ENCODE data around the gene DDHD1.
"Not testable (repeated sequence)": the region's sequence is repeated elsewhere in the genome, so short reads cannot be mapped to it uniquely, and the experiment has no call there.

The DDHD1 gene
- total RNA-seq = 108 to 184 reads per million in 2 experiments

DNA sequence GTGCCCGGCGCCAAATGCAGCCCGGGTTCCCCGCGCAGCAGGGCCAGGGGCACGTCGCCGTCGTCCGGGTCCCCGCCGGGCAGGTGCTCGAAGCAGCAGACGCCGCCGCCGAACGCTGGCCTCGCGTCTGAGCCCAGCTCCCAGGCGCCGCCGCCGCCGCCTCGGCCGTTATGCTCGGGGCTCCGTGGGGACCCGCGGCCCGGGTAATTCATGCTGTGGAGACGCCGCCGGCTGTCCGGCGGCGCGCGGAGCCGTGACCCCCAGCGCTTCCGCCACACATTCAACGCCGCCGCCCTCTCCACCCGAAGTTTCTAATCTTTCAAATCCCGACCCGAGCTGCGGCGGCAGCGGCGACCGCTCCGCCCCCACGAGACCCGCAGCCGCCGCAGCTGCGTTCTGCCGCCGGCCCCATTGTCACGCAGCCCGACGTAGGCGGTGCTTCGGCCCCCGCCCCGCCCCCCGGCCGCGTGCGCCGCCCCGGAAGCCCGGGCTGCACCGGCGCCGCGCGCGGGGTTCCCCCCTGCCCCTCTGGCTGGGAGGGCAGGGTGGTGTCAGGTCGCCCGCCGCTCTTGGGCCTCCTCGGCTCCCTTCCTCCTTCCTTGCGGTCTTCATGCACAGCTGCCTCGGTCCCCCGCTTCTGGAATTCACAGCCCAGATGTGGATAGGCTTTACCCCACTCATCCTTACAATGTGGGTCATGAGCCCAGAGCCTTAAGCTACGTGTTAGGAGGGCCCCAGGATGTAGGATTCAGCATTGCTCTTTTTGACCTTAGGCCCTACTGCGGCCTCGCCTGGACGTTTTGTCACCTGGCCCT, at the start of gene DDHD1:
Gene DDHD1, minus strand, starts transcription at position 437 of the 815 bp plus-strand sequence. Its CDS starts 225 bp downstream, at position 212.
- DNase-seq (ENCODE audit: low read depth) = peak; percentile 74

DNA sequence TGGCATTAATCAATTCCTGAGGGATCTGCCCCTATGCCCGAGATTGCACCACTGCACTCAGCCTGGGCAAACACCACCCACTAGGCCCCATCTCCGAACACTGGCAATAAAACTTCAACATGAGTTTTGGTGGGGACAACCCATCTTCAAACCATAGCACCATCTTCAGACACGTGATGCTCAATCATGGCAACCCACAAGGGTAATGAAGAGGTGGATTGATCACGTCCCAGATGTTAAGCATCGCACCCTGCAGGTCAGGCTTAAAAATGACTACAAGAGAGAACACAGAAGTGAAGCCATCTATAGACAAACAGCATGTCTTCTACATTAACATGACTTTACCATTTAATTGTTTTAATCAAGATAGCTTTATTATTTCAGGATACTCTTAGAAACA, 42.8 kb upstream of the DDHD1 start:
- no peak for DNase-seq (ENCODE audit: low read depth)

DNA sequence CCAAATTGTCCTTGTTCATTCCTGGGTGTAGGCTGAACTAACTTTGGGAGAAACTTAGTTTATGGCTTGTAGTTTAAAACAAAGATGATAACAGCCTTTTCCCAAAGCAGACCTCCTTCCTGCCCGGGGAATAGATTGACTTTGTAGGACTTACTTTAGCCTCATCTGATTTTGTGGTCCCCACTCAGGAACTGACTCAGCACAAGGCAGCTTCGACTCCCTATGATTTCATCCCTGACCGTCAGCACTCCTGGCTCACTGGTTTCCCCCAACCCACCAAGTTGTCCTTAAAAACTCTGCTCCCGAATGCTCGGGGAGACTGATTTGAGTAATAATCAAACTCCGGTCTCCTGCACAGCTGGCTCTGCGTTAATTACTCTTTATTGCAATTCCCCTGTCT, 40.1 kb upstream of the DDHD1 start:
- DNase-seq (ENCODE audit: low read depth) = no peak

DNA sequence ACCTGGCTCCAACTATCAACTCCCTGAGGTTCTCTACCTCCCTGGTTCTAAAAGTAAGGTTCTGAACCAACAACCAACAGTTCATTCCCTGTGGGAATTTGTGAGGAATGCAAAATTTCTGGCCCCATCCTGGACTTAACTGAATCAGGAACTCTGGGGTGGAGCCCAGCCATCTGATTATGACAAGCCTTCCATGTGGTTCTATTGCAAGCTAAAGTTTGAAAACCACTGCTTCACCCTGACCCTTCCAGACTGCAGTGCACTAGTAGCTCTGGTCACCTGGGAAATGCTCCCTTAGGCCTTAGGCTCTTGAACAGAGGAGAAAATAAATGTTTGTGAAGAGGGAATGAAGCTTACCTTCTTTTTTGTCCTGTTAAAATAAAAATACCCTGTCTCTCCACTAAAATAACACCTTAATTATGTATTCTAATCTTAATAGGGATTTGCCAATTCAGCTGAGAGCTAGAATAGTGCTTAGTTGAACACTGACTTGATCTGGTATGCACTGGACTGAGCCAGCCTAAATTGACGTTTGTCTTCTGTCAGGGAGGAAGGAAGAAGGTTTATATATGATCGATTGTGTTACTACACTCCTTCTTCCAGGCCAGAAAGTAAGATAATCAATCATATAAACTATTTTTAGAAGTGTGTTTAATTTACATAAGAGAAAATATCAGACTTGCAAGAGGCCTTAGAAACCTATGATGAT, 39.1 kb upstream of the DDHD1 start:
- no peak for DNase-seq (ENCODE audit: low read depth)

DNA sequence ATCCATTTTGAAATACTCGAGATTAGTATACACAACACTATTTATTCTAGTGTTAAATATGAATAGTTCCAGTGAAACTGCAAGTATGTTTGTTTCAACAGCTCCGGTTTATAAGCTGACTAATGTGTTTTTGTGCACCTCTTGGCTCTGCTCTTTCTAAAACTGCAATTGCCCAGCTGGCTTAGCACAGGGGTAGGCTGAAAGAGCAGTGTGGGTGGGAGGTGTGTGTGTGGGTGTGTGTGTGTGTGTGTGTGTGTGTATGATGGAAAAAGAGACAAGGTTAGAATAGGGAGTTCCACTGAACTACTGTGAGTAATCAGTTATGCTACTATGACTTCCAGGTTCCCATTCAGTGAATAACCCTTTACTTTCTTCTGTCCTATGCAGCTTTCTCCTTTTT, 37.8 kb upstream of the DDHD1 start:
- DNase-seq (ENCODE audit: low read depth) = no peak

DNA sequence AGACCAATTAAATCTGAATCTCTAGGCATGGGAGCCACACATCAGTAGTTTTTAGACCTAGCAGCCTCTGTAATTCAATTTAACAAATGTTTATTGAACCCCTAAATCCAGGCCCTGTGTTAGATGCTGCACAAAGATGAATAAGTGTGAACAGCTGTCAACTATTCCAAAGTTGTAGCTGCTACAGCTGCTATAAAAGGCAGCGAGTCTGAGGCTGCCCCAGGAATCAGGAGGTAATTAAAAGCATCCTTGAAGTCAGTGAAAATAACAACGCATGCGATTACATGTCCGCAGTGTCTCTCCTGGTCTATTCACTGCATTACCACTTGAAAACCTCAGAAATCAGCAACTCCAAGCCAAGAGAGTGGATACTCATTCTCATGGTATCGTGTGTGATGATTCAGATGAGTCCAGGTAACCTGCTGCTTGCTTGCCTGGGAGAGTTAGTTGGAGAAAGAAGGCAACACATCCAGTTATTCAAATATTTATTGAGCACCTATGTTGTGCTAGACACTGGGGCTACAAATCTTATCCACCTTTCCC, 34.9 kb upstream of the DDHD1 start:
- no peak for DNase-seq (ENCODE audit: low read depth)

DNA sequence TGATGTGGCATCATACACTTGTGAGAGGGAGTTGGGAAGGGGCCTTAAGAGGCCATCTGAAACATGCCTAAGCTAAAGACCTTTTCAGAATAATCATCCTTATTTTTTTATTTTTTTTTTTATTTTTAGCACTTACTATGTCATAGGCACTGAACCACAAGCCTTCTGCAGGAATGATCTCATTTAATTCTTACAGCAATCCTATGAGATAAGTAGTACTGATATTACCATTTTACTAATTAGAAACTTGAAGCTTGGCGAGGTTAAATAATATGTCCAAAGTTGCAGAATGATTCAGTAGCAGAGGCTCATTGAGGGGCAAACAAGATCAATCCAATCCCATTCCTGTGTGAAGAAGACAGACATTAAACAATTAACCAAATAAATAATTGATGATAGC, 33.4 kb upstream of the DDHD1 start:
- DNase-seq (ENCODE audit: low read depth) = no peak

DNA sequence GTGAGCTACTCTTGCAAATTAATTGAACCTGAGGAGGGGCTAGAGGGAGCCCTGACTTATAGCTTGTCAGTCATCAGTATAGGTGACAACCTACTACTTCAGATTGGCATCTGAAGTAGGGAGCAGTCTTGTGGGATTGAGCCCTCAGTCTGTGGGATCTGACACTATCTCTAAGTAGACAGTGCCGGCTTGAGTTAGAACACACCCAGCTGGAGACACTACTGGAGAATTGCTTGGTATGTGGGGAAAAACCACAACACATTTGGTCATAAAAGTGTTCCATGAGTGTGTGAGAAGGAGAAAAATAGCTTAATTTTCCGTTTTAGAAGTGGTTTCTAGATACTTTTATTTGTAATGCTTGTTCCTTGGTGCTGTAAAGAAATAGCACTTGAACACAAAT, 30.5 kb upstream of the DDHD1 start:
- DNase-seq (ENCODE audit: low read depth) = no peak

DNA sequence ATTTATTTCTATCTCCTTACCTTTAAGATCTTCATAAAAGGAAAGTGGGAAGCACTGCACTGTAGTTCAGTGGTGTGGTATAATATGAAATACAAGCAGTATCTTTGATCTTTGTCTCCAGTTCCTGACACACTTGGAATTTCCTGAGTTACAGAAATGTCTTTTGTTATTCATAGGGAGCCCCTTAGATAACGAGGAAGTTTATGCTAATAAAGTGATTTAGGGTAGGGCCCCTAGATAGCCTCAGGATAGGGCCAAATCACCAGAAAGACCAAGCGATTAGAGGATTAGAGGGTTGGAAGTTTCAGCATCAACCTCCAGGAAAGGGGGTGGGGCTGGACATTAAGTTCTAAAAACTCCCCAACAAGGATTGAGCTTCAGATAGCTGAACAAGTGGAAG, 29.9 kb upstream of the DDHD1 start:
- DNase-seq (ENCODE audit: low read depth) = no peak

DNA sequence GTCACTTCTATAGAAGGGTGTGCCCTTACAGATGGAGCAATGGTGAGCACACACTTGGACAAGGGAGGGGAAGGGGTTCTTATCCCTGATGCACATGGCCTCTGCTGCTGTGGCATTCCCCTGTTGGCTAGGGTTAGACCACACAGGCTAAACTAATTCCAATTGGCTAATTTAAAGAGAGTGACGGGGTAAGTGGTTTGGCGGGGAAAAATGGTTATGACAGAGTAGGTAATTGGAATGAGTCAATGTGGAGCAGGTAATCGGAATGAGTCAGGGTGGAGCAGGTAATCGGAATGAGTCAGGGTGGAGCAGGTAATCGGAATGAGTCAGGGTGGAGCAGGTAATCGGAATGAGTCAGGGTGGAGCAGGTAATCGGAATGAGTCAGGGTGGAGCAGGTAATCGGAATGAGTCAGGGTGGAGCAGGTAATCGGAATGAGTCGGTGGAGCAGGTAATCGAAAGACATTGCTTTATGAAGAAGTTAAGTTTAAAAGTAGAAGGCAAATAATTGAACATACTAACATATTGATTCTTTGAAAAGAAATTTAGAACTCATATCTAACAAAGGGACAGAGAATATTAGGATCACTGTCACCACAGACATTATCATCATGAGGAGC, 28.4 kb upstream of the DDHD1 start:
- DNase-seq (ENCODE audit: low read depth) = not testable (repeated sequence)

DNA sequence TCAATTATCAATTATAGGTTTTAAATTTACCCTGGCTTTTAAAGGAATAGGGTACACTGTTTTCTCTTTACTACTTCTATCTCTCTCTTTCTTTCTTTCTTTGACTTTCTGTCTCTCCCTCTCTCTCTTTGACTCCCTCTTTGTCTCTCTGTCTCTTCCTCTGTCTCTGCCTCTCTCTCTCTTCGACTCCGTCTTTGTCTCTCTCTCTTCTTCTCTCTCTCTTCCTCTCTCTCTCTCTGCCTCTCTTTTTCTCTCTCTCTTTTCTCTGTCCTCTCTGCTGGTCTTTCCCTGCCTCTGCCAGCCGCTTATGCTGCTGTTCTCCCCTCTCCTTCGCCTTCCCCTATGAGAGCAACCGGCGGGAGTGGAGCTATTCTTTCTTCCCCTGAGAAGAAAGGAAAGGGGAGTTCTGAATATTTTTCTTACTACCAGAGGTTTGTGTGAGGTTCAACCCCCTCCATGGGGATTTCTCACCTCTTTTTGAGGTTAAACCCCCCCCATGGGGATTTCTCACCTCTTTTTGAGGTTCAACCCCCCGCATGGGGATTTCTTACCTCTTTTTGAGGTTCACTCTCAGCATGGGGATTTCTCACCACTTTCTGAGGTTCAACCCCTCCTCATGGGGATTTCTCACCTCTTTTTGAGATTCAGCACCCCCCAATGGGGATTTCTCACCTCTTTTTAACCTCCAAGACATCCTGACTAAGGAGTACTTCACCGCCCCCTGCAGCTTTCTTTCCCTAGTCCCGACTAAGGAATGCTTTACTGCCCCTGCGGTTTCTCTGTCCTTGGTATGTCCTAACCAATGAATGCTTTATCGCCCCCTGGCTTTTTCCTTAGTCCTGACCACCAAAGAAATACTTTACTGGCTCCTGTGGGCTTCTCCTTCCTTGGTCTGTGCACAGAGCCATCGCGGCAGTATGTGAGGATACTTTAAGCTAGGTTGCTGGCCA, 27.4 kb upstream of the DDHD1 start:
- peak; percentile 7 for DNase-seq (ENCODE audit: low read depth)

DNA sequence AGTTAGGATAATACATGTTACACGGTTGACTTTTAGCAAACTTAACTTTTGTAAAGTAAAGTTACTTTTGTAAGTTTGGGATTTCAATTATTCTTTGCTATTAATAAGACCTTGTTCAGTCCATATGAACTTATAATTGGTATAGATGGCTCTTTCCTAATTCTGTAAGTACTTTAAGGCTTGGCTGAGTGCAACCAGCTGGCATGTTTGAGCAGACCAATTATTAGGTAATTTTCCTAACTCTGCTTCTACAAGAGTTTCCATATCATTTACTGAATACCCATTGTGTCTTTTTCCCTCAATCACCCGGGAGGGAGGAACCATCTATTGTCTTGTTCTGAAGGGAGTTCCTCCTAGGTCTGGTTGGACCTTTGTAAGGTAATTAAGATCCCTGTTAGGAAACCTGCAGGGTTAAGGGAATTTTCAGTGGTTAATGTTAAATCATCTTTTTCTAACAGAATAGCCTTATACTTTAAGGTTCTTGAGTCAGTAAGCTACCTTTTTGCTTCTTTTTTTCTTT, 26.4 kb upstream of the DDHD1 start:
- DNase-seq (ENCODE audit: low read depth) = not testable (repeated sequence)

DNA sequence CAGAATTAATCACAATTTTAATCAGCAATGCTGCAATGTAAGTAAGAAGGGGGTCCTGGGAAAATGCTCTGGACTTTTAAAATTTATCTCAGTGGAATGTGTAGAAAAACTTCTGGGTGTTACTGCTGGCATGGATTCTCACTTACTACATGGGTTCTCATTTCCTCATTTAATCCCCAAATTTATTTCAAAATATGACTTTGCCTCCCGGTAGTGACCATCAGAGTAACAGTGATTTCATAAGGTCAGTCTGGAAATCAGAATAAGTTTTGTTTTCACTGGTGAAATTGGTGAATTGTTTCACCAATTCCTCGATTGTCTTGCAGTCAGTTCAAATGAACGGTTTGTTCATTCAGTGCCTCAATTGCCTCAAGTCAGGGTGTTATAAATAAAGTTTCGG, 22.3 kb upstream of the DDHD1 start:
- no peak for DNase-seq (ENCODE audit: low read depth)

DNA sequence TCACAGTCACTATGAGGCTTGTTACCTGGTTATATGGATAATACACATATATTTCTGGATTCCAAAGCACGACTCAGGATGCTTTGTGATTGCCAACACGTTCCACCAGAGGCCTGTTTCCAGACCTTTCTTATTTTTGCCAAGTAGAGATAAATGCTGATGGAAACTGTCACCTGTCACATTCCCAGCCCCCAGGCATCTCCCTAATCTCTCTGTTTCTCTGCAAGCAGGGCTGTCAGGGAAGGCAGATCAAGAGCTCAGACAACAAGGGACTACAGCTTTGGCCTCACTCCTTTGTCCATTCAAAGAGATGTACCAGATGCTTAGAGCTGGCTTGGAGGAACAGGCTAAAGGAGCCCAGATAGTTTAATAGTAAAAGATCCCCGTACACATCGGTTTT, 21.8 kb upstream of the DDHD1 start:
- no peak for DNase-seq (ENCODE audit: low read depth)

DNA sequence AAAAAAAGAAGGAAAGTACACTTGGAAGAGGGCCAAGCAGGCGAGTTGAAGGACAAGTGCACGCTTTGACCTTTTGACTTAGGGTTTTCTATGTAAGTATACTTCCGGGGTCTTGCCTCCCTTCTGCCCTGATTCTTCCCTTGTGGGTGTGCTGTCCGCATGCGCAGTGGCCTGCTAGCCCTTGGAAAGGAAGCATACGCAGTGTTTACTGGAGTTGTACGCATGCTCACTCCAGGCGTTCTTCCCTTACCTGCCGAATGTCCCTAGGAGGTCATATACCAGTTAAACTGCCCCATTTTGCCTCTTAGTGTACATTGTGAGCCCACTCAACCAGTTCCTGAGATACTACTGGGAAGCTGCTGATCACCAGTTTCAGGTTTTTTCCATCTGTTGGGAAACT, 15.7 kb upstream of the DDHD1 start:
- no peak for DNase-seq (ENCODE audit: low read depth)

DNA sequence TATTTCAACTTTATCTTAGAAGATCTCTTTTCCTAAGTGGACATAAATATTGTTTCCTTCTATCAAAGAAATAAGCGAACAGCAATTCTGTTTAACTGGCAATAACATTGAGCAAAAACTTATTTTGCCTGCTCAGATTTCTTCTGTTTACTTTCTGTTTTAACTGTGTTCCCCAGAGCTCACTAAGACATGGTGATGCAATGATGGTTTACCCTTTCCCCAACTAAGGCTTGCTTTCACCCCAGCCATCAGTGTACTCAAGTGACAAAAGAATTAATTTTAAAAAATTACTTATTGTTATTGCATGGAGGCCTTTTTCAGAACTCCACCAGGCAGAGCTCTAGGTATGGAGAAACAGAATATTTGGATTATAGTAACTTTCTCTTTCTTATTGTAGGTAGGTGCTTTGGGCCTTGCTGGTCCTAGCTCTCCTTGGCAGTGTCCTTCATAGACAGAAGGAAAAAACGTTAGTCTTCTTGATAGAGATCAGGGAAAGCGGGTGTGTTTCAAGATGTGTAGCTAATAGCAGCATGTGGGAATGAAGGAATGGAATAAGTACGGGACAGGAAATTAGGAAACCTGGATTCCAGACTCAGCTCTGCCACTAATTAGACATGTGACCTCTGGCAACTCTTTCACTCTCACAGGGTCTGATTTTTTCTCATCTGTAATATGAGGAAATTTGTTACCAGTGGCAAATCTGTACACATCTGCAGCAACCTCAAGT, 14.6 kb upstream of the DDHD1 start:
- no peak for DNase-seq (ENCODE audit: low read depth)

DNA sequence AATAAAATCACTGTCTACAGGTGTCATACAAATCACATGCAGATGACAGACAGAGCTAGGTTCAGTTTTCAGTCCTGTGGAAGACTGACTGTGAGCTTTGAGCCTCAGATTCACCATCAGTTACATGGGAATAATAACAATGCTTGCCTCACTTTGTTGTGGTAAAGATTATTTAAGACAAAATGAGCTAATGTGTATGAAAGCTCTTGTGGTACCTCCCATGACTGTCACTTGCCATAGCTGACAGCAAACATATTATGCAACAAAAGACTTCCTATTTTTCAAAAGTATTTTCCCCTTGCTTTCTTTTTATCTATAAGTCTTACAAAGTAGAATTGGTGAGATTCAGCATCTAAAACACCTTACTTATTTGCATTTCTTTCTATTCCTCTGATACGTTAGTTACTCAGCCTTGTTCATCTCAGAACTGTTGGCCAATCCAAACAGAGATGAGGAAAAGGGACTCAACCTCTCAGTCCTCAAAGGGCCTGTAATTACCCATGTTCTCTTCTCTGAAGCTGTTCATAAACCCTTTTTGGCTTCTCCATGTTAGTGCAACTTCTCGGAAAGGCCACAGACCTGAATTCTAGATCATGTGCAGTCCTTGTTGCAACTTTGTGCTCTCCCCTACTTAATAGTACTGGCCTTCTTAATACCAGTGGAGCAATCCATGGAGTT, 8.8 kb upstream of the DDHD1 start:
- DNase-seq (ENCODE audit: low read depth) = no peak

DNA sequence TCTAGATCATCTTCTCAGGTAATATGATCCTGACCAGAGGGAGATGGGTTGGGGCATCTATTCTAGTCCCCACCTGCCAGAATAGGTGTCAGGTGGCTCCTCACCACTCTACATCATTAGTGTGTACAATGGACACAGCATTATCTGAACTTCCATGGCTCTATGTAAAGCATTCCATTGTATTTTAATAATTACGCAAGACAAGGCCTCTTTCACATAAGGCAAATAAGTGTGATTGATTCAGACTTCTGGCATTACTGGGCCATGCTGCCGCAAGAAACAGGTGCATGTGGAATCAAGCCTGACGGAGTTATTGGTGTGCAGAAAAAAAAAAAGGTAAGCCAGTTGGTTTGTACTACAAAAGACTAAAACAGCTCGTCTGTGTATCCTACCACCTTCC, 3.1 kb upstream of the DDHD1 start:
- no peak for DNase-seq (ENCODE audit: low read depth)

DNA sequence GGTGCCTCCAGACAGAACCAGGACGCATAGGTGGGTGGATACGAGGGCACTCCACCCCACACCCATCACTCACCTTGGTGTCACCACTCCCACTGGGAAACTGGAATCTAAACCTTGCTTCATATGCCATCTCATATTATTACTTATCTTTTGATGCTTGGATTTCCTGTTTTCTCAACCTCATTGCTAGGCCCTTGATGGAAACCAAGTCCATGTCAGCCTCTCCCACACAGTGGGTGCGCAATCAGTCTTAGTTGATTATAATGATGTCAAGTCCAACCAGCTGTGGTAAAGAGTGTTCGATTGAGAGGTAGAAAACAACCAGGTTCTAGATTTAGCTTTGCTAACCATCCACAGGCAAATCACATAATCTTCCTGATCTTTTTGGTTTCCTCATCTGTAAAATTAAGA, 584 bp upstream of the DDHD1 start:
- DNase-seq (ENCODE audit: low read depth) = peak; percentile 4

Measured in T follicular helper cell (primary cell).